Activated naive CD8-positive, alpha-beta T cell treated with anti-CD3 and anti-CD28 coated beads for 36 hours (primary cell): ENCODE results near the gene DCTD. TPM values are rescaled to one million over a fixed set of nuclear protein-coding genes. Genes with fewer than 3 reads are reported as not detected.
"Not testable (repeated sequence)": the region's sequence is repeated elsewhere in the genome, so short reads cannot be mapped to it uniquely, and the experiment has no call there.

Experiments
- DNase-seq: peaks from one replicate; pipeline ENCODE4 v3.0.0; 2021
- H3K27ac Mint-ChIP-seq: one replicate; pipeline ENCODE4 v1.8.0; 2022; ENCODE audit warnings: mild to moderate bottlenecking, moderate library complexity, mixed read lengths
- H3K27me3 Mint-ChIP-seq: one replicate; pipeline ENCODE4 v1.8.0; 2022; ENCODE audit warnings: mild to moderate bottlenecking, mixed read lengths
- H3K36me3 Mint-ChIP-seq: one replicate; pipeline ENCODE4 v1.8.0; 2021; ENCODE audit warnings: mild to moderate bottlenecking, mixed read lengths
- H3K4me1 Mint-ChIP-seq: one replicate; pipeline ENCODE4 v1.8.0; 2021; ENCODE audit warnings: mixed read lengths
- H3K4me3 Mint-ChIP-seq: one replicate; pipeline ENCODE4 v1.8.0; 2022; ENCODE audit warnings: mild to moderate bottlenecking, moderate library complexity, mixed read lengths
- H3K9me3 Mint-ChIP-seq: one replicate; pipeline ENCODE4 v1.8.0; 2022; ENCODE audit warnings: mixed read lengths
- total RNA-seq, 2 experiments: library from RNA; stranded (reverse); gene quantifications; one replicate each; pipeline ENCODE4 v1.2.3, GENCODE V29; 2021

The DCTD gene
- total RNA-seq, 2 experiments from 2014 or later, result 160 to 167 TPM

- peaks cover 11% of the 10 kb centered on the region for H3K4me1 Mint-ChIP-seq
- H3K27me3 Mint-ChIP-seq, result no peaks in the 10 kb centered on the region
- peaks cover 56% of the 10 kb centered on the region for H3K36me3 Mint-ChIP-seq
- no peak overlapping the region for H3K4me3 Mint-ChIP-seq
- H3K9me3 Mint-ChIP-seq, result no peaks in the 10 kb centered on the region
- H3K27ac Mint-ChIP-seq, result no peak overlapping the region
- no peak for DNase-seq
Observed at GRCh38 chr4:182907396-182907795, 9.8 kb downstream of the DCTD start.

DNA sequence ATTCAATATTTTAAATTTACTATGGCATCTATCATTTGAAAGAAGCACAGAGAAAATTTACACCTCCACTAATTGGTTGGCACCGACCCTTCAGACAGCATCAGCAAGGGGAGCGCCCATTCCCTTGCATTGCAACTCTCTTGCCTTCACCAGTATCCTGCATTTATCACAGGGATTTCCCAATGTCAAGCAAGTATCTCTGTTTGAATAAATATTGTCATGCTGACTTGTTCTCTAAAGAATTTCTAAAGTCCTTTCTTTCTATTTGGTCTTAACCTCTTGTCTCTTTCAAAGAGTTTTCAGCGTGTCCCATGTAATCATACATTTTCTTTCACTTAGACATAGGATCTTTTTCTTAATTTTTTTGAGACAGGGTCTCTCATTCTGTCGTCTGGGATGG is 10.4 kb downstream of the DCTD start:
- H3K9me3 Mint-ChIP-seq, result no peaks in the 10 kb centered on the region
- no peak overlapping the region for H3K27ac Mint-ChIP-seq
- no peak for DNase-seq
- peaks cover 6% of the 10 kb centered on the region for H3K4me1 Mint-ChIP-seq
- H3K4me3 Mint-ChIP-seq, result no peak overlapping the region
- H3K36me3 Mint-ChIP-seq, result peaks cover 55% of the 10 kb centered on the region
- no peaks in the 10 kb centered on the region for H3K27me3 Mint-ChIP-seq

DNA sequence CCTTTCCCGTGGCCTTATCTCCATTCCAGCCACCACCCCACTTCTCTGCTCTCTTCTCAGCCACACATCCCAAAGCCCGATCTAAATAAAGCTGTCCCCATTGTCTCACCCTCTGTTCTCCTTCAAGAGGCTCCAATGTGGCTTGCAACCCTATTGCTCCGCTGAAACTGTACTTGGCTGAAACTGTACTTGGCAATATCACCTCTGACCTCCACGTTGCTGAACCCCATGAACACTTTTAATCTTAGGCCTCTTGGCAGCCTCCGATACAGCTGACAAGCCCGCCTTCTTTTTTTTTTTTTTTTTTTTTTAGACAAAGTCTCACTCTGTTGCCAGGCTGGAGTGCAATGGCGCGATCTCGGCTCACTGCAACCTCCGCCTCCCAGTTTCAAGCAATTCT is 12.1 kb downstream of the DCTD start:
- H3K36me3 Mint-ChIP-seq, result peaks cover 49% of the 10 kb centered on the region
- DNase-seq, result no peak
- no peaks in the 10 kb centered on the region for H3K27me3 Mint-ChIP-seq
- H3K4me1 Mint-ChIP-seq, result peaks cover 4% of the 10 kb centered on the region
- no peaks in the 10 kb centered on the region for H3K9me3 Mint-ChIP-seq
- no peak overlapping the region for H3K4me3 Mint-ChIP-seq
- no peak overlapping the region for H3K27ac Mint-ChIP-seq

- no peaks in the 10 kb centered on the region for H3K27me3 Mint-ChIP-seq
Observed at GRCh38 chr4:182904211-182904761, 12.9 kb downstream of the DCTD start.

GRCh38 chr4:182903013-182903412 is 14.2 kb downstream of the DCTD start:
- DNase-seq, result no peak
- Mint-ChIP-seq H3K9me3 (no peaks in the 10 kb centered on the region), H3K4me1 (no peaks in the 10 kb centered on the region), H3K27me3 (no peaks in the 10 kb centered on the region), H3K27ac (no peak overlapping the region), H3K4me3 (no peak overlapping the region), H3K36me3 (peaks cover 49% of the 10 kb centered on the region)

More at GRCh38 chr4:182904211-182904761, 12.9 kb downstream of the DCTD start:
- Mint-ChIP-seq H3K4me1 (peaks cover 1% of the 10 kb centered on the region), H3K36me3 (peaks cover 47% of the 10 kb centered on the region), H3K9me3 (no peaks in the 10 kb centered on the region), H3K4me3 (no peak overlapping the region), H3K27ac (no peak overlapping the region)
- DNase-seq, result no peak

DNA sequence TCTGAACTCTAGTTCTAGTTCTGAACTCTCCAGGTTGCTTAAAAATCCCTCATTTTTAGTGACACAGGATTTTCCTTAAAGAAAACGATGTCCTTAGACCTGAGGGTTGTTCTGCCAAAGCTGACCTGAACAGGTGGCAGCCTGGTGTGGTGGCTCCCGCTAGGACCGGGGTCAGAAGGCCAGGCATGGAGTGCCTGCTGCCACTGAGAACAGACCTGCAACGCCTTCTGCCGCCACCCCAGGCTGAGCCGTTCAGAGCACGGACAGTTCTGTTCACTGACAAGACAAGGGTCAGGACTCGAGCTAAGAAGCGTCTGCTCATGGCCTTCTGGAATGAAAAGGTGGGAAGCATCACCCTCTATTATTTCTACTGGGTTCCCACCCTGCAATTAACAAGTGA is 15.8 kb downstream of the DCTD start:
- H3K27me3 Mint-ChIP-seq, result no peaks in the 10 kb centered on the region
- H3K4me3 Mint-ChIP-seq, result no peak overlapping the region
- H3K4me1 Mint-ChIP-seq, result no peaks in the 10 kb centered on the region
- no peaks in the 10 kb centered on the region for H3K9me3 Mint-ChIP-seq
- no peak for DNase-seq
- H3K36me3 Mint-ChIP-seq, result peaks cover 45% of the 10 kb centered on the region
- H3K27ac Mint-ChIP-seq, result no peak overlapping the region

- H3K4me3 Mint-ChIP-seq, H3K27ac Mint-ChIP-seq, DNase-seq, H3K27me3 Mint-ChIP-seq, H3K4me1 Mint-ChIP-seq, H3K9me3 Mint-ChIP-seq: not testable (repeated sequence)
- H3K36me3 Mint-ChIP-seq, result peaks cover 39% of the 10 kb centered on the region
Observed at GRCh38 chr4:182900021-182900420, 17.2 kb downstream of the DCTD start.

DNA sequence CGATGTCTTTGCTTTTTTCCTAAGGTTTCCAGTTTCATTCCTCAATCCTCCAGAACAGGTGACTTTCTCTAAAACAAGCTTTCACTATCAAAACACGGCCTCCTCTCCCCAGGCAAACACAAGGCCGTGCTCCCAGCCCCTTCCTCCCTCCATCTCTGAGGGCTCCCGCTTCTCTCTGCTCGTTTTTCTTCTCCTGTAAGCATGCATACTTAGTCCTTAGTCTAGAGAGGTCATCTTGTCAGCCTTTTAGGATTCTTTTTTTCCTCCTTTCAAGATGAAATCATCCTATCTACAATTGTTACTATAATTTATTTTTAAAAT is 18.7 kb downstream of the DCTD start:
- no peaks in the 10 kb centered on the region for H3K4me1 Mint-ChIP-seq
- no peak overlapping the region for H3K4me3 Mint-ChIP-seq
- H3K36me3 Mint-ChIP-seq, result peaks cover 36% of the 10 kb centered on the region
- DNase-seq, result no peak
- H3K27ac Mint-ChIP-seq, result no peak overlapping the region
- no peaks in the 10 kb centered on the region for H3K27me3 Mint-ChIP-seq
- no peaks in the 10 kb centered on the region for H3K9me3 Mint-ChIP-seq

GRCh38 chr4:182897601-182898478 is 19.3 kb downstream of the DCTD start:
- H3K9me3 Mint-ChIP-seq, result no peaks in the 10 kb centered on the region
- H3K4me1 Mint-ChIP-seq, result no peaks in the 10 kb centered on the region
- H3K27me3 Mint-ChIP-seq, result no peaks in the 10 kb centered on the region
- H3K27ac Mint-ChIP-seq, result no peak overlapping the region
- DNase-seq, result no peak
- peaks cover 34% of the 10 kb centered on the region for H3K36me3 Mint-ChIP-seq
- no peak overlapping the region for H3K4me3 Mint-ChIP-seq

GRCh38 chr4:182896421-182896820 is 20.8 kb downstream of the DCTD start:
- no peaks in the 10 kb centered on the region for H3K4me1 Mint-ChIP-seq
- no peaks in the 10 kb centered on the region for H3K27me3 Mint-ChIP-seq
- no peak for DNase-seq
- H3K27ac Mint-ChIP-seq, result no peak overlapping the region
- H3K4me3 Mint-ChIP-seq, result no peak overlapping the region
- no peaks in the 10 kb centered on the region for H3K9me3 Mint-ChIP-seq
- H3K36me3 Mint-ChIP-seq, result peaks cover 29% of the 10 kb centered on the region

GRCh38 chr4:182895791-182896292 is 21.3 kb downstream of the DCTD start:
- Mint-ChIP-seq H3K36me3 (peaks cover 34% of the 10 kb centered on the region), H3K4me3 (no peak overlapping the region), H3K27ac (no peak overlapping the region), H3K4me1 (no peaks in the 10 kb centered on the region), H3K27me3 (no peaks in the 10 kb centered on the region), H3K9me3 (no peaks in the 10 kb centered on the region)
- DNase-seq, result no peak

DNA sequence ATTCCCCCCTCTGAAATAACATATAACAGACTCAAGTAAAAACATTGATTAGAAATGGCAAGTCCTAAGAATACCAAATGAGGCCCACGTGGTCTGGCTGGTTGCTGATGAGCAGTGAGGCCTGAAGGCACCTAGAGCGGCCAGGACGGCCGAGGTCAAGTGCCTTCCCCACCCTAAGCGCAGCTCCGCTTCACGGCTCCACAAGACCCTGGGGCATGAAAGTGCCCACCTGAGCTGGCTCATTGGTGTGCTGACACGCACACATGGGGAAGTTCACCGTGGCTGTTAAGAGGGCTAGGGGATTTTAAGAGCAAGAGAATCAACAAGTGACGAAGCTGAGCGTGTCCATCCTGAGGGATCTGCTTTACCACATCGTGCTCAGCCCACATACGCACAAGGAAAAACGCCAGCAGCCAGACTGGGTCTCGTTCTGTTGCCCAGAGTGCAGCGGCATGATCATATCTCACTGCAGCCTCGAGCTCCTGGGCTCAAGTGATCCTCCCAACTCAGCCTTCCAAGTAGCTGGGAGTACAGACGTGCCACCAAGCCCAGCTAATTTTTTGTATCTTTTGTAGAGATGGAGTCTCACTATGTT is 22.4 kb downstream of the DCTD start:
- DNase-seq, result no peak
- H3K27me3 Mint-ChIP-seq, result no peaks in the 10 kb centered on the region
- no peak overlapping the region for H3K4me3 Mint-ChIP-seq
- H3K36me3 Mint-ChIP-seq, result peaks cover 37% of the 10 kb centered on the region
- H3K9me3 Mint-ChIP-seq, result no peaks in the 10 kb centered on the region
- no peak overlapping the region for H3K27ac Mint-ChIP-seq
- no peaks in the 10 kb centered on the region for H3K4me1 Mint-ChIP-seq

- DNase-seq, result no peak
- H3K4me3 Mint-ChIP-seq, result no peak overlapping the region
- H3K27me3 Mint-ChIP-seq, result no peaks in the 10 kb centered on the region
- no peaks in the 10 kb centered on the region for H3K4me1 Mint-ChIP-seq
- H3K27ac Mint-ChIP-seq, result no peak overlapping the region
- H3K36me3 Mint-ChIP-seq, result peaks cover 48% of the 10 kb centered on the region
- no peaks in the 10 kb centered on the region for H3K9me3 Mint-ChIP-seq
Observed at GRCh38 chr4:182893474-182894080, 23.6 kb downstream of the DCTD start.

DNA sequence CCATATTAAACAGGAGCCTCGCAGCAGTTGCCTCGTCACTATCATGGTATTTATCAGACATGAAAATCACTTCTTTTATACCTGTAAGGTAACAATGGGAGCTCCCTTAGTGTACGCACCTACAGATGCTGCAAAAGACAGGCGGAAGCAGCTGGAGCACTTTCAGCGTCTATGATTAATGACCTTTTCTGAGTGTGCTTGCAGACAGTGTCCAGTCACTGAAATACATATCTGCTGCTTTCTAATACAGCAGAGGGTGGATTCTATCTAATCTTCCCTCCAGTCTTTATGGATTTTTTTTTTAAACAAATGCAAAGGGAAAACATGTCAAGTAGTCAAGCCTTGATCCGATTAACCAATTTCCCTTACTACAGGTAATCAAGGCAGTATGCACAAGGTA is 24.1 kb downstream of the DCTD start:
- Mint-ChIP-seq H3K4me1 (no peaks in the 10 kb centered on the region), H3K9me3 (peaks cover 1% of the 10 kb centered on the region), H3K27me3 (no peaks in the 10 kb centered on the region), H3K4me3 (no peak overlapping the region), H3K27ac (no peak overlapping the region), H3K36me3 (peaks cover 50% of the 10 kb centered on the region)
- DNase-seq, result no peak

DNA sequence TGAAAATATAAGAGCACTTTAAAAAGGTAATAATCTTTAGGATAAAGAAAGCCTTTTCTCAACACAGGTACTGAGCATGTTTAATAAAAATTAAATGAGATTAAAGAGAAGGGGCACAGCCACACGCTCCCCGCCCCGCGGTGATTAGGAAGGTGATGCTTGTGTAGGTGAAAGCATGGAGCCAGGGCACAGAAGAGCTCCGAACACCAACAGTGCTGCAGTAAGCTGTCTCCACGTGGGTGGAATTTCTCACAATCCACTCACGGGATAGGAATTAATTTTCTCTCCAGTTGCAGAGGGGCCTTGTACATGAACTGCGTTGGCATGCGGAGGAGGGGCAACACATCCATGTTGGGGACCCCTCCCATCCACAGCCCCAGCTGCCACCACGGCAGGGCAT is 27.0 kb downstream of the DCTD start:
- no peak overlapping the region for H3K4me3 Mint-ChIP-seq
- H3K9me3 Mint-ChIP-seq, result peaks cover 10% of the 10 kb centered on the region
- peaks cover 71% of the 10 kb centered on the region for H3K36me3 Mint-ChIP-seq
- no peak for DNase-seq
- H3K27me3 Mint-ChIP-seq, result no peaks in the 10 kb centered on the region
- H3K27ac Mint-ChIP-seq, result no peak overlapping the region
- H3K4me1 Mint-ChIP-seq, result no peaks in the 10 kb centered on the region
